GM19438 (cell line): ENCODE measurements around the gene SHROOM3.

Experiments
- ATAC-seq: cut with Tn5 transposase; IDR thresholded peaks from one replicate; pipeline ENCODE4 v1.9.1; 2021; ENCODE audit warnings: low read depth; ENCODE audit not compliant: unreplicated experiment

SHROOM3 gene

GRCh38 chr4:76649086-76649485, 214.1 kb downstream of the SHROOM3 start:
- no peak for ATAC-seq

- ATAC-seq: no peak
These were observed 216.6 kb downstream of the SHROOM3 start for GRCh38 chr4:76651616-76652015.

DNA sequence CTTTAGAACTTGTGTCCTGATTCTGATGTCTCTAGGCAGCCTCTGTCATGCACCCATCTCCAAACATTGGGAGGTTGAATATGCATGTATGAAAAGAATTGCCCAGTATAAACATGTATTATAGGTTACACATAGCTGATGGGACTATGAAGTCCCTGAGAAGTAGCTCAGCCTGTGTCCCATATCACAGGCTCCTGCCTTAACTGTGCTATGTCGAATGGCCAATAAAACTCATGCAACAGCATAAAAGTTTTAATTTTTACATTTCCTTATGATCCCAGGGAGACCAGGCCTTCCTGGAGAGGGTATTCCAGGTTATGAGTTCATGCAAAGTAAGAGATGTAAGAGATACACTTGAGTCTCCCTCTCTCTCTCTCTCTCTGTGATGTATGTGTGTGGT, 217.4 kb downstream of the SHROOM3 start:
- no peak for ATAC-seq

GRCh38 chr4:76654084-76654483, 219.1 kb downstream of the SHROOM3 start:
- no peak for ATAC-seq

- ATAC-seq: no peak
These were observed 219.8 kb downstream of the SHROOM3 start for GRCh38 chr4:76654791-76655190.

DNA sequence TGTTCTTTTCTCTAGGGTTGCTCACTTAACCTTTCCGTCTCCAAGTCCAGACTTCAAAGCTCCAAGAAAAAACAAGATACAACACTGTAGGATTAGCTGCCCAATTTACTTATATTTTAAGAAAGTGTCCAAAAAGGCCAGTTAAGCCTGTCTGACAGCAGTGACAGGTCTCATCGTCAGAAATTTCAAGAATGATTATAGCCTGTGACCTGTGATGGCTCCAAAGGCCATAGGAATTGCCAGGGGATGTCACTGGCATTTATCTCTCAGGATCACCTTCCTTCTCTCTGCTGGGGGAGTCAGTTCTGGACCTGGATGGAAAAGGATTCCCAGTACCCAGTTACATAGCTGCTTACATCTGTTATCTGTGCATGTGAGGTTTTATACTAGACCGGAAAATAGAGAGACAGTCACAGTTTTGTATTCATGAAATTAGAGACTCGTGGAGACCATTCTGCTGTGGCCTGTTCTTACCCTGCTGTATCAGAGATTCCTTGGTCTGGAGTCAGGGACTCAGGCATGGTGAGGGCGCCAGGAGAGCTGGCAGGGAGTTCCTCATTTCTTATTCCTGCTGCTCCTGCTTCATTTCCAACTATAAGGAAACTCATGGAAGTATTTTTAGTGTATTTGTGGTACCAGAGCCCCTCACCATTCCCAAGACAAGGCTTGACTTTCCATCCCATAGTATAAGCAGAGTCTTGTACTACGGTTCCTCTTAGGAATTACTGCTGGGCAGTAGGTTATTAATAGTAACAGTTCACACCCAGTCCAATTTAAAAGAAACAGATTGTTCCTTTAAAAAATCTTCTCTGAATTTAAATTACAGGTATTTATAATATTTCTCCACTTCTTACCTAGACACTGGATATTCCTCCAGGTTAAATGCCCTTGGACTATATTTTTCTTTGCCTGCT, 220.8 kb downstream of the SHROOM3 start:
- no peak for ATAC-seq

- no peak for ATAC-seq
These were observed 222.4 kb downstream of the SHROOM3 start for GRCh38 chr4:76657443-76657842.

- no peak for ATAC-seq
These were observed 223.4 kb downstream of the SHROOM3 start for GRCh38 chr4:76658231-76659102.

- ATAC-seq: no peak
These were observed 224.1 kb downstream of the SHROOM3 start for GRCh38 chr4:76659103-76659490.

GRCh38 chr4:76663824-76664223, 228.8 kb downstream of the SHROOM3 start:
- ATAC-seq: no peak

DNA sequence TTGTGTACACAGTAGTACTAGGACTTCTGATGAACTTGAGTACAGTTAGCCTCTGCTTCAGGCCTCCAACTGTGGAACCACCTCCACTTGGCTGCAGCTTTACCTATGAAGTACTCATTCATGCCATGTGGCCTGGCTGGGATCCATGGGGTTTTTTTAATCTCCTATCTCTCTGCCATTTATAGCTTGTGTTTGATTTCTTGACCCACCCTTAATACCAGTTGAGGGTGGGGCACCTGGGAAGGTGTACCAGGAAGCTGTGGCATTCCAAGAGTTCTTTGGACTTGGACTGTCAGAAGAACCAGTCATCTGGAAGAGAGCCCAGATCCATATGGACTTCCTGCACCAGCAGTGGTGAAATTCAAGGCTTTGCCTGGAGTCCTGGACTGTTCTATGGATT, 230.1 kb downstream of the SHROOM3 start:
- no peak for ATAC-seq

- ATAC-seq: no peak
These were observed 230.7 kb downstream of the SHROOM3 start for GRCh38 chr4:76665721-76666120.

DNA sequence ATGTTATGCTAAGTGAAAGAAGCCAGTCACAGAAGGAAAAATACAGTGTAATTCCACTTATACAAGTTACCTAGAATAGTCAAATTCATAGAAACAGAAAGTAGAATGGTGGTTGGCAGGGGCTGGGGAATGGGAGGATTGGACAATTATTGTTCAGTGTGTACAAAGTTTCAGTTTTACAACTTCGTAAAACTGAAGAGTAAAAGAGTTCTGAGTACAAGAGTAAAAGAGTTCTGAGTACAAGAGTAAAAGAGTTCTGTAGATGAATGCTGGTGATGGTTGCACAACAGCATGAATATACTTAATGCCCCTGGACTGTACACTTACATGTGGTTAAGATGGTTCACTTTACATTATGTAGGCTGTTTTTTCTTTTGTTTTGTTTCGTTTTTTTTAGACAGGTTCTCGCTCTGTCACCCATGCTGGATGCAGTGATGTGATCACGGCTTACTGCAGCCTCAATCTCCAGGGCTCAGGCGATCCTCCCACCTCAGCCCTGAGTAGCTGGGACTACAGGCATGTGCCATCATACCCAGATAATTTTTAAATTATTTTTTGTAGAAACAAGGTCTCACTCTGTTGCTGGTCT, 232.0 kb downstream of the SHROOM3 start:
- no peak for ATAC-seq

DNA sequence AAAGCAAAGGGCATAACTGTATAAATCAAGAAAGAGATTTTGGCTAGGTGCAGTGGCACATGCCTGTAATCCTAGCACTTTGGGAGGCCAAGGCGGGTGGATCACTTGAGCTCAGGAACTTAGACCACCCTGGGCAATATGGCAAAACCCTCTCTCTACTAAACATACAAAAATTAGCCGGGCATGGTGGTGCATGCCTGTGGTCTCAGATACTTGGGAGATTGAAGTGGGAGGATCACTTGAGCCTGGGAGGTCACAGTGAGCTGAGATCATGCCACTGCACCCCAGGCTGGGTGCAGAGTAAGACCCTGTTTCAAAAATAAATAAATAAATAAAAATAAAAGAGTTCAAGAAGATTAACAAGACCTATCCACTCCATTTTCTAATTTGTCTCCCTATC, 235.6 kb downstream of the SHROOM3 start:
- ATAC-seq: no peak

- no peak for ATAC-seq
These were observed 238.3 kb downstream of the SHROOM3 start for GRCh38 chr4:76673362-76673761.

- no peak for ATAC-seq
These were observed 240.0 kb downstream of the SHROOM3 start for GRCh38 chr4:76674983-76675382.

DNA sequence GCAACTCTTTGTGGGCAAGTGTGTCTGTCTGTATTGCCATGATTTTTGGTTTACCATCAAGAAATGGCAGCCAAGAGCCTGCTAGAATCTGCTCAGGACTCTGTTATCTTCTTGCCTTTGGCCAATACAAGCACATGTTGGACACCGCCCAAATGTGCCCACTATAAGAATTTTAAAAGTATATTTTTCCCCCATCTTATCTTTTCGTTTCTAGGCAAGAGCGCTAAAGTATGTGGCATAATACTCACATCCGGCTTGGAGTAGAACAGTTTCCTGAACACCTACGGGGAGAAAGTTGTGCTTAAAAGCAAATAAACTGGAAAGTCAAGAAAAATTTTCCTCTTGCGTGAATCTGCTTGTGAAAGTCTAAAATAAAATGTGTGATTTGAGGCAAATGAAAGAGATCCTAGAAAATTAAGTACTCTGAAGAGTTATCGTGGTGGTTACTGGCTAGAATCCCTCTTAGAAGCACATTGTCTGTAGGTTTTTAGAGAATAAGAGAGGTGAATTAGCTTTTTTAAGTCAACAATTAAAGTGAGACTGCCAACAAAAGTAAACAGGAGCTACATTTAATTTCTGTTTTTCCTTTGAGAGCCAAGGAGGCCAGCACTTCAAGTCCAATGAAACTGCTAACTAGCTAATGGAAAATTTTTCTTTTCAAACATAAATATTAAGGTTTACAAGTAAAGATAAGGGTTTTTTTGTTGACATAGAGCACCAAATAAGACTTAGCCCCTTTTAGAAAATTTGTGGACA, 242.7 kb downstream of the SHROOM3 start:
- no peak for ATAC-seq

DNA sequence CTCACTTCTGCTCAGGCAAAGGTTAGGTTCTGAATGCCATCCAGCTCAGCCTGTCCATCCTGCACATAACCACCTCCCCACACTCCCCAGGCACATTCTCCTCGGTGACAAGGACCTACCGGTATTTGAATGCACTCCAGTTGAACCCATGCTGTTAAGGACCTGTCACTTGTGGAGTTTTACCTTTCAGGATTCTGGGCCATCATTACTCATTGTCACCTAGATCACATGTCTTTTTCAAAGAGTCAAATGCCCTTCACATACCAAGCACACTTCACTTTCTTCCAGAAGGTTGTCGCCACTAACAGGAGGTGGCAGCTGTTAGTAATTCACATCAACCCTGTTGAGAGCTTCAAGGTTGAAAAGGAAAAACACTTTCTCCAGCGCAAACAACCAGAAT, 244.7 kb downstream of the SHROOM3 start:
- no peak for ATAC-seq

DNA sequence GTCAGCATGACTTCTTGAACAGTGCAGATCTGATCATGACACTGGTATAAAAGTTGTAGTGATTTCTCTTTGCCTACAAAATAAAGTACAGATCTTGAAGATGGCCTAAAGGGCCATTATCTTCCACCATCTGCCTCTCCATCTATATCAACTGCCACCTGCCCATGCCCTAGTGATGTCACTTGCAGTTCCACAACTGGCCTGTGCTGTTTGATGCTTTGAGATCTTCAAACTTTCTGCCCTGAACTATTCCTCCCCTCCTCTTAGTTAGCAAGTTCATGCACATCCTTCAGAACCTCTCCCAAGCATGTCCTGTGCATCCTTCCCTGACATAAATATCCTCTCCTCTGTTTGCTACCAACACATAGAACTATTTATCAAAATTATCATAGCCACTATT, 245.9 kb downstream of the SHROOM3 start:
- no peak for ATAC-seq

DNA sequence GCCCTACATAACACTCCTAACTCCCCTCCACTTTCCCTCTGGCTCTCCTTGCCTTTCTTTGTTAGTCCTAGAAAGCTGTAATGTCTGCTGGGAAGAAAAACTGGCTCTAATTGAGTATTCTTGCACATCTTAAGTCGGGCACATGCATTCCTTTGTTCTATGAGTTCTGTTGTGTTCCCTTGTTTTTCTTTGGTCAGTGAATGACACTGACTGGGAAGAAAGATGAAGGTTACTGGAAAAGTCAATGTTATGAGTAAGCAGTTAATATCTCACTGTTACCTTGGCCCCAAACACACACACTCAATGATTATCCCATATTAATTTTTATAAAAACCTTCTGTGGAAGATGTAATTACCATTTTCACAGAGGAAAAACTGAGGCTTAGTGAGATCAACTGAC, 247.0 kb downstream of the SHROOM3 start:
- ATAC-seq: no peak
